H9 (cell line): ENCODE measurements around the gene RMND5A. TPM values are rescaled to one million over a fixed set of nuclear protein-coding genes. Genes with fewer than 3 reads are reported as not detected.

Experiments
- DNase-seq: peaks from one replicate; pipeline ENCODE4 v3.0.0-alpha.2; 2017
- H2AFZ ChIP-seq: one replicate; pipeline ENCODE4 v1.6.1; 2013; ENCODE audit warnings: mild to moderate bottlenecking, low read length, control low read depth, moderate library complexity
- H2AK5ac ChIP-seq: 2 replicates; pipeline ENCODE4 v1.6.1; 2013; ENCODE audit warnings: low read length, control low read depth, mixed read lengths; ENCODE audit not compliant: insufficient read length
- H2BK120ac ChIP-seq: one replicate; pipeline ENCODE4 v1.6.1; 2013; ENCODE audit warnings: low read depth, mild to moderate bottlenecking, low read length, control low read depth, inconsistent platforms; ENCODE audit not compliant: poor library complexity, severe bottlenecking
- H2BK12ac ChIP-seq: 2 replicates; pipeline ENCODE4 v1.6.1; 2013; ENCODE audit warnings: low read length, control low read depth, mixed read lengths, low read depth; ENCODE audit not compliant: insufficient read length
- H2BK15ac ChIP-seq: 2 replicates; pipeline ENCODE4 v1.6.1; 2013; ENCODE audit warnings: low read depth, low read length, control low read depth
- H2BK20ac ChIP-seq: one replicate; pipeline ENCODE4 v1.6.1; 2013; ENCODE audit warnings: low read depth, mild to moderate bottlenecking, low read length, control low read depth, inconsistent platforms; ENCODE audit not compliant: poor library complexity, severe bottlenecking
- H2BK5ac ChIP-seq: 2 replicates; pipeline ENCODE4 v1.6.1; 2013; ENCODE audit warnings: low read length, control low read depth, mixed read lengths; ENCODE audit not compliant: insufficient read length
- H3K14ac ChIP-seq: 2 replicates; pipeline ENCODE4 v1.6.1; 2013; ENCODE audit warnings: low read length, control low read depth; ENCODE audit not compliant: insufficient read depth
- H3K18ac ChIP-seq: 2 replicates; pipeline ENCODE4 v1.6.1; 2013; ENCODE audit warnings: low read depth, mild to moderate bottlenecking, mixed read lengths, low read length, control low read depth; ENCODE audit not compliant: insufficient read length
- H3K23ac ChIP-seq: 2 replicates; pipeline ENCODE4 v1.6.1; 2013; ENCODE audit warnings: low read length, control low read depth, mixed read lengths, low read depth; ENCODE audit not compliant: insufficient read length
- H3K23me2 ChIP-seq: 2 replicates; pipeline ENCODE4 v1.6.1; 2013; ENCODE audit warnings: low read depth, mild to moderate bottlenecking, mixed read lengths, low read length, control low read depth; ENCODE audit not compliant: insufficient read length, poor library complexity, severe bottlenecking
- H3K27ac ChIP-seq: 2 replicates; pipeline ENCODE4 v1.5.1; 2013; ENCODE audit warnings: low read length, control low read depth, mixed read lengths, low read depth; ENCODE audit not compliant: insufficient read length
- H3K27me3 ChIP-seq: 2 replicates; pipeline ENCODE4 v1.6.1; 2013; ENCODE audit warnings: low read length, control low read depth, inconsistent platforms; ENCODE audit not compliant: insufficient read depth
- H3K4ac ChIP-seq: 2 replicates; pipeline ENCODE4 v1.6.1; 2013; ENCODE audit warnings: low read depth, mild to moderate bottlenecking, control low read depth, inconsistent platforms, low read length, moderate library complexity
- H3K4me1 ChIP-seq: 2 replicates; pipeline ENCODE4 v1.6.1; 2013; ENCODE audit warnings: low read length, control low read depth, inconsistent platforms; ENCODE audit not compliant: insufficient read depth
- H3K4me2 ChIP-seq: 2 replicates; pipeline ENCODE4 v1.6.1; 2013; ENCODE audit warnings: low read length, control low read depth, mixed read lengths; ENCODE audit not compliant: insufficient read length, insufficient read depth
- H3K56ac ChIP-seq: 2 replicates; pipeline ENCODE4 v1.6.1; 2013; ENCODE audit warnings: low read depth, mild to moderate bottlenecking, mixed read lengths, low read length, control low read depth; ENCODE audit not compliant: insufficient read length
- H3K79me1 ChIP-seq: 2 replicates; pipeline ENCODE4 v1.6.1; 2013; ENCODE audit warnings: low read depth, mild to moderate bottlenecking, moderate library complexity, low read length, control low read depth, inconsistent platforms; ENCODE audit not compliant: insufficient read depth, poor library complexity, severe bottlenecking
- H3K79me2 ChIP-seq: 2 replicates; pipeline ENCODE4 v1.6.1; 2013; ENCODE audit warnings: low read length, control low read depth, inconsistent platforms; ENCODE audit not compliant: insufficient read depth
- H3K9ac ChIP-seq: 2 replicates; pipeline ENCODE4 v1.6.1; 2013; ENCODE audit warnings: low read length, control low read depth, mixed read lengths; ENCODE audit not compliant: insufficient read length; ENCODE audit errors: extremely low read depth
- H3K9me3 ChIP-seq: one replicate; pipeline ENCODE4 v1.6.1; 2013; ENCODE audit warnings: low read depth, low read length, inconsistent platforms; ENCODE audit not compliant: control insufficient read depth
- H3T11ph ChIP-seq: one replicate; pipeline ENCODE4 v1.6.1; 2013; ENCODE audit warnings: mild to moderate bottlenecking, low read length, control low read depth, inconsistent platforms
- H4K20me1 ChIP-seq: one replicate; pipeline ENCODE4 v1.6.1; 2013; ENCODE audit not compliant: control insufficient read depth, insufficient read length, insufficient read depth
- H4K5ac ChIP-seq: 2 replicates; pipeline ENCODE4 v1.6.1; 2013; ENCODE audit warnings: low read depth, mild to moderate bottlenecking, mixed read lengths, low read length, control low read depth; ENCODE audit not compliant: insufficient read length
- H4K8ac ChIP-seq: replicated peaks from 2 replicates; pipeline ENCODE4 v1.6.1; 2013; ENCODE audit warnings: low read length, control low read depth, mixed read lengths, low read depth; ENCODE audit not compliant: insufficient read length
- H4K91ac ChIP-seq: 2 replicates; pipeline ENCODE4 v1.6.1; 2013; ENCODE audit warnings: low read depth, mild to moderate bottlenecking, moderate library complexity, mixed read lengths, low read length, control low read depth; ENCODE audit not compliant: insufficient read length
- H3K27ac Mint-ChIP-seq, 3 experiments: 2 replicates in 2 of 3; 3 replicates in 1 of 3; pipeline ENCODE4 v1.8.0; 2020 to 2021; ENCODE audit warnings: mixed read lengths in 3 of 3, mild to moderate bottlenecking in 1 of 3, moderate library complexity in 1 of 3
- H3K27me3 Mint-ChIP-seq: 2 replicates; pipeline ENCODE4 v1.8.0; 2021; ENCODE audit warnings: low read depth, mild to moderate bottlenecking, moderate library complexity, mixed read lengths
- H3K36me3 Mint-ChIP-seq, 3 experiments: 2 replicates in 2 of 3; 3 replicates in 1 of 3; pipeline ENCODE4 v1.8.0; 2020 to 2021; ENCODE audit warnings: low read depth in 3 of 3, mixed read lengths in 3 of 3; ENCODE audit not compliant: insufficient read depth in 1 of 3
- H3K4me1 Mint-ChIP-seq, 2 experiments: 2 replicates each; pipeline ENCODE4 v1.8.0; 2020; ENCODE audit warnings: mixed read lengths in 2 of 2
- H3K4me3 Mint-ChIP-seq, 2 experiments: 2 replicates in 1 of 2; 3 replicates in 1 of 2; pipeline ENCODE4 v1.8.0; 2020 to 2021; ENCODE audit warnings: mild to moderate bottlenecking in 2 of 2, mixed read lengths in 2 of 2, moderate library complexity in 1 of 2
- H3K9me3 Mint-ChIP-seq, 2 experiments: 2 replicates in 1 of 2; 3 replicates in 1 of 2; pipeline ENCODE4 v1.8.0; 2020; ENCODE audit warnings: mild to moderate bottlenecking in 2 of 2, mixed read lengths in 2 of 2, moderate library complexity in 1 of 2
- WGBS: extraction: QIAGEN DNeasy Blood & Tissue Kit; methylation state at CpG from one replicate; pipeline ENCODE4 v1.1.7; 2013; ENCODE audit warnings: missing lambda C conversion rate, low lambda C conversion rate, mixed read lengths; ENCODE audit not compliant: insufficient read length; ENCODE audit errors: extremely low coverage; 5-methylcytosine and 5-hydroxymethylcytosine counted together
- total RNA-seq: library from RNA; stranded (reverse); gene quantifications from 2 replicates; pipeline ENCODE4 v1.2.1, GENCODE V29; 2021
- TF ChIP-seq, protein P1 (sequence below): fragments of 200-600 bp; sonication (generic); conservative IDR thresholded peaks from 3 replicates; pipeline ENCODE4 v1.8.0; 2021; ENCODE audit warnings: antibody characterized with exemption, mild to moderate bottlenecking

Gene RMND5A
- total RNA-seq, 1 experiment from 2014 or later = 48.8 TPM

DNA sequence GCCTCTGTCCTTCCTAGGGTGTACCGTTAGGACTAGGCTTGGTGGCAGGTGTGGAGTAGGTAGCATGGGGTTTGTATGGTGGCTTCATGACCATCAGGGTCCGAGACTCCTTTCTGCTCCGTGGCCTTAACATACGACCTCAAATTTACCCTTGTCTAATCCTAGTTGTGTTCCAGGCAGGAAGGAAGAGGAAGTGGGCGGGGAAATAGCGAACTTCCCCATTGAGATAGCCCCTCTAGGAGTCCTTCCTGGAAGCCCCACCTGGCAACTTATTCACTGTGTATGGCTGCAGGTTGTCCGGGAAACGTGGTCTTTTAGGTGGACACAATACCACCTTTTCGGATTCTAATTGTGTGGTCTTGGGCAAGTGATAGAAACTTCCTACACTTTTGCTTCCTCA is 61.3 kb downstream of the RMND5A start:
- no peak overlapping the region for H3K4me3 Mint-ChIP-seq
- Histone ChIP-seq H3K18ac (no peak overlapping the region), H4K5ac (no peak overlapping the region), H3K23ac (no peak overlapping the region), H4K20me1 (no peaks in the 10 kb centered on the region), H3K9ac (no peak overlapping the region), H2BK120ac (no peak overlapping the region), H3K27me3 (no peaks in the 10 kb centered on the region), H3K4ac (no peak overlapping the region), H3K4me1 (no peaks in the 10 kb centered on the region), H2BK15ac (no peak overlapping the region), H3K23me2 (no peaks in the 10 kb centered on the region), H3K79me2 (no peaks in the 10 kb centered on the region), H2BK12ac (no peak overlapping the region), H3T11ph (no peak overlapping the region), H4K8ac (no peak overlapping the region), H3K9me3 (no peaks in the 10 kb centered on the region), H2BK20ac (no peak overlapping the region), H3K27ac (no peak overlapping the region), H4K91ac (no peak overlapping the region), H2AFZ (no peak overlapping the region), H3K56ac (no peak overlapping the region), H3K4me2 (no peak overlapping the region), H2BK5ac (no peak overlapping the region), H3K79me1 (no peaks in the 10 kb centered on the region), H2AK5ac (no peak overlapping the region), H3K14ac (no peak overlapping the region)
- TF ChIP-seq, protein P1, sequence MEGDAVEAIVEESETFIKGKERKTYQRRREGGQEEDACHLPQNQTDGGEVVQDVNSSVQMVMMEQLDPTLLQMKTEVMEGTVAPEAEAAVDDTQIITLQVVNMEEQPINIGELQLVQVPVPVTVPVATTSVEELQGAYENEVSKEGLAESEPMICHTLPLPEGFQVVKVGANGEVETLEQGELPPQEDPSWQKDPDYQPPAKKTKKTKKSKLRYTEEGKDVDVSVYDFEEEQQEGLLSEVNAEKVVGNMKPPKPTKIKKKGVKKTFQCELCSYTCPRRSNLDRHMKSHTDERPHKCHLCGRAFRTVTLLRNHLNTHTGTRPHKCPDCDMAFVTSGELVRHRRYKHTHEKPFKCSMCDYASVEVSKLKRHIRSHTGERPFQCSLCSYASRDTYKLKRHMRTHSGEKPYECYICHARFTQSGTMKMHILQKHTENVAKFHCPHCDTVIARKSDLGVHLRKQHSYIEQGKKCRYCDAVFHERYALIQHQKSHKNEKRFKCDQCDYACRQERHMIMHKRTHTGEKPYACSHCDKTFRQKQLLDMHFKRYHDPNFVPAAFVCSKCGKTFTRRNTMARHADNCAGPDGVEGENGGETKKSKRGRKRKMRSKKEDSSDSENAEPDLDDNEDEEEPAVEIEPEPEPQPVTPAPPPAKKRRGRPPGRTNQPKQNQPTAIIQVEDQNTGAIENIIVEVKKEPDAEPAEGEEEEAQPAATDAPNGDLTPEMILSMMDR = no peak
- H3K4me1 Mint-ChIP-seq = no peaks in the 10 kb centered on the region
- H3K9me3 Mint-ChIP-seq = no peaks in the 10 kb centered on the region
- H3K27ac Mint-ChIP-seq = no peak overlapping the region
- DNase-seq = no peak
- peaks cover 21% of the 10 kb centered on the region for H3K27me3 Mint-ChIP-seq
- WGBS = no CpG with 5 or more reads among the region's 9 CpGs
- no peaks in the 10 kb centered on the region for H3K36me3 Mint-ChIP-seq
